WTC11 (cell line): Measurements from ENCODE around the gene MYOM3. TPM values are rescaled to one million over a fixed set of nuclear protein-coding genes. Genes with fewer than 3 reads are reported as not detected.
A peak's percentile ranks its signal among the peaks of the same experiment; 100 is the strongest.

Experiments
- ATAC-seq: fragments of 200-7000 bp; cut with Tn5 transposase; 2 replicates; pipeline ENCODE4 v1.10.0; 2021; ENCODE audit warnings: mild to moderate bottlenecking, moderate library complexity
- CTCF ChIA-PET: fragments of 300-600 bp; sonication (Branson Sonifier 250); formaldehyde crosslinking; loops from one replicate; lab custom pipeline; 2021; ENCODE audit warnings: antibody characterized with exemption; lab: Charles Lee
- POLR2A ChIA-PET: fragments of 350-600 bp; sonication (Branson Sonifier 250); formaldehyde crosslinking; loops from one replicate; lab custom pipeline; 2021; ENCODE audit warnings: antibody characterized with exemption; lab: Charles Lee
- DNase-seq: peaks from one replicate; pipeline ENCODE4 v3.0.0; 2021; ENCODE audit warnings: low spot score
- H3K27ac Mint-ChIP-seq: 2 replicates; pipeline ENCODE4 v1.8.0; 2021; ENCODE audit warnings: mixed read lengths
- H3K27me3 Mint-ChIP-seq: 2 replicates; pipeline ENCODE4 v1.8.0; 2021; ENCODE audit warnings: low read depth, mild to moderate bottlenecking, moderate library complexity, mixed read lengths
- H3K36me3 Mint-ChIP-seq: 2 replicates; pipeline ENCODE4 v1.8.0; 2021; ENCODE audit warnings: mixed read lengths
- H3K4me1 Mint-ChIP-seq: 2 replicates; pipeline ENCODE4 v1.8.0; 2022; ENCODE audit warnings: mixed read lengths
- H3K4me3 Mint-ChIP-seq: 2 replicates; pipeline ENCODE4 v1.8.0; 2021; ENCODE audit warnings: mild to moderate bottlenecking, moderate library complexity, mixed read lengths
- H3K9me3 Mint-ChIP-seq: 2 replicates; pipeline ENCODE4 v1.8.0; 2021; ENCODE audit warnings: mixed read lengths
- AFF4 ChIP-seq: sonication (generic); formaldehyde crosslinking; IDR thresholded peaks from 2 replicates; pipeline ENCODE4 v1.8.1; 2023; ENCODE audit warnings: mild to moderate bottlenecking, missing genetic modification reagents, borderline replicate concordance
- FOXJ3 ChIP-seq: sonication (generic); formaldehyde crosslinking; IDR thresholded peaks from 2 replicates; pipeline ENCODE4 v1.9.0; 2021; ENCODE audit warnings: missing genetic modification reagents, mild to moderate bottlenecking, borderline replicate concordance
- IRF1 ChIP-seq: sonication (generic); formaldehyde crosslinking; IDR thresholded peaks from 2 replicates; pipeline ENCODE4 v1.8.0; 2023; ENCODE audit warnings: missing genetic modification reagents
- JAZF1 ChIP-seq: fragments of 250-450 bp; sonication (Bioruptor Pico); IDR thresholded peaks from 2 replicates; pipeline ENCODE4 v1.9.0; 2021; ENCODE audit warnings: moderate library complexity, mild to moderate bottlenecking, inconsistent platforms
- JUN ChIP-seq: sonication (generic); formaldehyde crosslinking; IDR thresholded peaks from 2 replicates; pipeline ENCODE4 v1.8.0; 2023; ENCODE audit warnings: mild to moderate bottlenecking, missing genetic modification reagents
- NR1H2 ChIP-seq: sonication (generic); formaldehyde crosslinking; IDR thresholded peaks from 2 replicates; pipeline ENCODE4 v1.9.0; 2021; ENCODE audit warnings: mild to moderate bottlenecking, moderate library complexity, missing genetic modification reagents
- RELA ChIP-seq: sonication (generic); formaldehyde crosslinking; IDR thresholded peaks from 2 replicates; pipeline ENCODE4 v1.8.1; 2022; ENCODE audit warnings: missing genetic modification reagents, mild to moderate bottlenecking, borderline replicate concordance
- TEAD1 ChIP-seq: sonication (generic); formaldehyde crosslinking; IDR thresholded peaks from 2 replicates; pipeline ENCODE4 v1.8.0; 2022; ENCODE audit warnings: mild to moderate bottlenecking, missing genetic modification reagents
- ZNF121 ChIP-seq: sonication (generic); formaldehyde crosslinking; IDR thresholded peaks from 2 replicates; pipeline ENCODE4 v1.8.0; 2023; ENCODE audit warnings: missing genetic modification reagents
- ZNF671 ChIP-seq: fragments of 250-450 bp; sonication (Bioruptor Pico); IDR thresholded peaks from 2 replicates; pipeline ENCODE4 v1.8.0; 2021; ENCODE audit warnings: mild to moderate bottlenecking
- total RNA-seq: library from RNA; stranded (reverse); gene quantifications from 3 replicates; pipeline ENCODE4 v1.2.3, GENCODE V29; 2021
- TF ChIP-seq, protein P1 (sequence below): sonication (generic); formaldehyde crosslinking; IDR thresholded peaks from 2 replicates; pipeline ENCODE4 v1.8.0; 2022; ENCODE audit warnings: mild to moderate bottlenecking, missing genetic modification reagents
- TF ChIP-seq, protein P2 (sequence below): fragments of 250-450 bp; sonication (Bioruptor Pico); IDR thresholded peaks from 2 replicates; pipeline ENCODE4 v1.9.0; 2021; ENCODE audit warnings: mild to moderate bottlenecking, borderline replicate concordance

MYOM3 gene
- total RNA-seq, 1 experiment from 2014 or later, result 0.13 TPM

GRCh38 chr1:24150234-24151174, 38.6 kb upstream of the MYOM3 start (continued):
- TF ChIP-seq TEAD1 (CRISPR knock-in tag), result peak; percentile 69; the same call in 1 of the 2 replicates
- no peak for TF ChIP-seq ZNF121 (CRISPR knock-in tag)
- TF ChIP-seq, protein P1, sequence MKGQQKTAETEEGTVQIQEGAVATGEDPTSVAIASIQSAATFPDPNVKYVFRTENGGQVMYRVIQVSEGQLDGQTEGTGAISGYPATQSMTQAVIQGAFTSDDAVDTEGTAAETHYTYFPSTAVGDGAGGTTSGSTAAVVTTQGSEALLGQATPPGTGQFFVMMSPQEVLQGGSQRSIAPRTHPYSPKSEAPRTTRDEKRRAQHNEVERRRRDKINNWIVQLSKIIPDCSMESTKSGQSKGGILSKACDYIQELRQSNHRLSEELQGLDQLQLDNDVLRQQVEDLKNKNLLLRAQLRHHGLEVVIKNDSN (CRISPR knock-in tag), result peak; percentile 44; the same call in 1 of the 2 replicates
- peak; percentile 81; the same call in 1 of the 2 replicates for TF ChIP-seq ZNF671 (CRISPR knock-in tag)
- no peak for TF ChIP-seq JAZF1 (CRISPR knock-in tag)
- TF ChIP-seq, protein P2, sequence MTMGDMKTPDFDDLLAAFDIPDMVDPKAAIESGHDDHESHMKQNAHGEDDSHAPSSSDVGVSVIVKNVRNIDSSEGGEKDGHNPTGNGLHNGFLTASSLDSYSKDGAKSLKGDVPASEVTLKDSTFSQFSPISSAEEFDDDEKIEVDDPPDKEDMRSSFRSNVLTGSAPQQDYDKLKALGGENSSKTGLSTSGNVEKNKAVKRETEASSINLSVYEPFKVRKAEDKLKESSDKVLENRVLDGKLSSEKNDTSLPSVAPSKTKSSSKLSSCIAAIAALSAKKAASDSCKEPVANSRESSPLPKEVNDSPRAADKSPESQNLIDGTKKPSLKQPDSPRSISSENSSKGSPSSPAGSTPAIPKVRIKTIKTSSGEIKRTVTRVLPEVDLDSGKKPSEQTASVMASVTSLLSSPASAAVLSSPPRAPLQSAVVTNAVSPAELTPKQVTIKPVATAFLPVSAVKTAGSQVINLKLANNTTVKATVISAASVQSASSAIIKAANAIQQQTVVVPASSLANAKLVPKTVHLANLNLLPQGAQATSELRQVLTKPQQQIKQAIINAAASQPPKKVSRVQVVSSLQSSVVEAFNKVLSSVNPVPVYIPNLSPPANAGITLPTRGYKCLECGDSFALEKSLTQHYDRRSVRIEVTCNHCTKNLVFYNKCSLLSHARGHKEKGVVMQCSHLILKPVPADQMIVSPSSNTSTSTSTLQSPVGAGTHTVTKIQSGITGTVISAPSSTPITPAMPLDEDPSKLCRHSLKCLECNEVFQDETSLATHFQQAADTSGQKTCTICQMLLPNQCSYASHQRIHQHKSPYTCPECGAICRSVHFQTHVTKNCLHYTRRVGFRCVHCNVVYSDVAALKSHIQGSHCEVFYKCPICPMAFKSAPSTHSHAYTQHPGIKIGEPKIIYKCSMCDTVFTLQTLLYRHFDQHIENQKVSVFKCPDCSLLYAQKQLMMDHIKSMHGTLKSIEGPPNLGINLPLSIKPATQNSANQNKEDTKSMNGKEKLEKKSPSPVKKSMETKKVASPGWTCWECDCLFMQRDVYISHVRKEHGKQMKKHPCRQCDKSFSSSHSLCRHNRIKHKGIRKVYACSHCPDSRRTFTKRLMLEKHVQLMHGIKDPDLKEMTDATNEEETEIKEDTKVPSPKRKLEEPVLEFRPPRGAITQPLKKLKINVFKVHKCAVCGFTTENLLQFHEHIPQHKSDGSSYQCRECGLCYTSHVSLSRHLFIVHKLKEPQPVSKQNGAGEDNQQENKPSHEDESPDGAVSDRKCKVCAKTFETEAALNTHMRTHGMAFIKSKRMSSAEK, result peak; percentile 90

GRCh38 chr1:24149866-24150233, 37.9 kb upstream of the MYOM3 start:
- no peaks in the 10 kb centered on the region for H3K9me3 Mint-ChIP-seq
- peak overlapping the region; percentile 63; the same call in 1 of the 2 replicates for H3K4me3 Mint-ChIP-seq
- DNase-seq (no peak), ATAC-seq (no peak)
- CTCF ChIA-PET, result interaction anchor here (0.5 to 3.6 kb wide), 57 partner anchors 9 to 886 kb away, joined by 3 to 39 read pairs (median 5); partner anchors contain the start of genes GRHL3, IFNLR1, MYOM3 and NIPAL3
- TF ChIP-seq NR1H2 (CRISPR knock-in tag) (no peak), JUN (CRISPR knock-in tag) (no peak)
- H3K27me3 Mint-ChIP-seq, result no peaks in the 10 kb centered on the region; the same call in 1 of the 2 replicates
- H3K36me3 Mint-ChIP-seq, result no peaks in the 10 kb centered on the region
- H3K4me1 Mint-ChIP-seq, result peaks cover 42% of the 10 kb centered on the region
- POLR2A ChIA-PET, result interaction anchor here (0.6 to 1.5 kb wide), 23 partner anchors 8 to 296 kb away, joined by 3 to 8 read pairs (median 4); partner anchors contain the start of genes GRHL3, IFNLR1, MYOM3 and NIPAL3
- no peak overlapping the region for H3K27ac Mint-ChIP-seq

DNA sequence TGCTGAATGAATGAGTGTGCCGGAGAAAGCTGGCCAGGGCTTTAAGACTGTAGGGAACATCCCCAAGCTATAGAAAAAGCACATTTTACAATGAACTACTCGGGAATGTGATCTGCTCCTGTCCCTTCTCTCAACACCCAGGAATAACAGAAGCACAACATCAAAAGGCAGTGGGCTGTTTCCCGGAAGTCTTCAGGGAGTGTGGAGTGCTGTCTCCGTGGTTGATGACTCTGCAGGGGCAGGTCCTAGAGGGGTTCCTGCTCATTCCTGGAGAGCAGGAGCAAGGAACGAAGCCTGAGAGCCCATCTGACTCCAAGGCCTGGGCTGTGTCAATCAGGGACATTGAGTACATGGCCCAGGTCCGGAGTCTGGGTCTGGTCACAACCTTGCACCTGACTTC, 35.9 kb upstream of the MYOM3 start:
- TF ChIP-seq IRF1 (CRISPR knock-in tag) (no peak), TEAD1 (CRISPR knock-in tag) (no peak), NR1H2 (CRISPR knock-in tag) (no peak), AFF4 (CRISPR knock-in tag) (no peak), FOXJ3 (CRISPR knock-in tag) (no peak), RELA (CRISPR knock-in tag) (no peak)
- TF ChIP-seq, all 79 proteins: peak for 0
- POLR2A ChIA-PET, result no interaction called here
- H3K27me3 Mint-ChIP-seq, result no peaks in the 10 kb centered on the region; the same call in 1 of the 2 replicates

More for the DNA sequence above, 35.9 kb upstream of the MYOM3 start:
- CTCF ChIA-PET, result interaction anchor here (1.1 kb wide), 1 partner anchor 246 kb away, joined by 4 read pairs; no protein-coding TSS in a partner anchor
- Mint-ChIP-seq H3K27ac (no peak overlapping the region), H3K4me3 (no peak overlapping the region), H3K4me1 (peaks cover 29% of the 10 kb centered on the region), H3K36me3 (no peaks in the 10 kb centered on the region), H3K9me3 (no peaks in the 10 kb centered on the region)
- DNase-seq (no peak), ATAC-seq (no peak)
